OCI-LY7 (cell line): Measurements from ENCODE around the gene DDI1. TPM values are rescaled to one million over a fixed set of nuclear protein-coding genes. Genes with fewer than 3 reads are reported as not detected.
"Not testable (repeated sequence)": the region's sequence is repeated elsewhere in the genome, so short reads cannot be mapped to it uniquely, and the experiment has no call there.

ENCODE experiments used
- BruUV-seq: library from RNA; stranded (reverse); fragments of 400-500 nt; replicated peaks from 2 replicates; lab custom pipeline; 2021; lab: Mats Ljungman, UMichigan
- CTCF ChIA-PET: fragments of 300-600 bp; sonication (Branson Sonifier 250); formaldehyde crosslinking; loops from one replicate; lab custom pipeline; 2022; ENCODE audit warnings: antibody characterized with exemption; ENCODE audit not compliant: unreplicated experiment; lab: Charles Lee
- POLR2A ChIA-PET: fragments of 300-600 bp; sonication (Branson Sonifier 250); formaldehyde crosslinking; loops from one replicate; lab custom pipeline; 2022; ENCODE audit warnings: antibody characterized with exemption; lab: Charles Lee
- DNase-seq: peaks from one replicate; pipeline ENCODE4 v3.0.0-alpha.2; 2015; ENCODE audit warnings: low spot score
- H2AFZ ChIP-seq: fragments of 200-600 bp; sonication (generic), shearing (Covaris generic); 2 replicates; pipeline ENCODE4 v1.6.1; 2014; ENCODE audit warnings: mild to moderate bottlenecking, antibody characterized with exemption, low read length, moderate library complexity
- H3K27ac ChIP-seq: fragments of 200-600 bp; sonication (generic); 2 replicates; pipeline ENCODE4 v1.5.1; 2014; ENCODE audit warnings: mixed run types, low read depth, mild to moderate bottlenecking, moderate library complexity, low read length, inconsistent platforms; ENCODE audit not compliant: poor library complexity, severe bottlenecking
- H3K36me3 ChIP-seq: fragments of 200-600 bp; sonication (generic); 2 replicates; pipeline ENCODE4 v1.6.1; 2014; ENCODE audit warnings: mild to moderate bottlenecking, antibody characterized with exemption, low read length, moderate library complexity, mixed read lengths; ENCODE audit not compliant: insufficient read depth
- H3K4me1 ChIP-seq: fragments of 200-600 bp; sonication (generic); 2 replicates; pipeline ENCODE4 v1.5.1; 2014; ENCODE audit warnings: mild to moderate bottlenecking, low read length; ENCODE audit not compliant: insufficient read depth, poor library complexity, severe bottlenecking
- H3K4me2 ChIP-seq: fragments of 200-600 bp; sonication (generic); 2 replicates; pipeline ENCODE4 v1.6.1; 2014; ENCODE audit warnings: mild to moderate bottlenecking, low read length
- H3K4me3 ChIP-seq: fragments of 200-600 bp; sonication (generic); 2 replicates; pipeline ENCODE4 v1.5.1; 2014; ENCODE audit warnings: mild to moderate bottlenecking, low read depth, low read length; ENCODE audit not compliant: poor library complexity, severe bottlenecking
- H3K79me2 ChIP-seq: fragments of 200-600 bp; sonication (generic); 2 replicates; pipeline ENCODE4 v1.6.1; 2016; ENCODE audit warnings: low read depth, mild to moderate bottlenecking, low read length, moderate library complexity, mixed read lengths; ENCODE audit not compliant: insufficient read depth
- H3K9me2 ChIP-seq: fragments of 200-600 bp; sonication (generic); 2 replicates; pipeline ENCODE4 v1.6.1; 2016; ENCODE audit warnings: mild to moderate bottlenecking, low read length, mixed read lengths; ENCODE audit not compliant: insufficient read depth
- H3K9me3 ChIP-seq: fragments of 200-600 bp; sonication (generic); 2 replicates; pipeline ENCODE4 v1.6.1; 2014; ENCODE audit warnings: mild to moderate bottlenecking, mixed run types, low read length, mixed read lengths
- H4K20me1 ChIP-seq: fragments of 200-600 bp; sonication (generic); 2 replicates; pipeline ENCODE4 v1.6.1; 2014; ENCODE audit warnings: mild to moderate bottlenecking, antibody characterized with exemption, low read length, moderate library complexity, mixed read lengths; ENCODE audit not compliant: insufficient read depth
- EZH2phosphoT487 ChIP-seq: fragments of 200-600 bp; sonication (generic); IDR thresholded peaks from 2 replicates; pipeline ENCODE4 v1.6.1; 2018; ENCODE audit warnings: low read depth, borderline replicate concordance, mild to moderate bottlenecking, mixed run types, antibody characterized with exemption, low read length, moderate library complexity, mixed read lengths
- intact Hi-C: fragments of 100-400 bp; cut with micrococcal nuclease; formaldehyde crosslinking; loops from one replicate; pipeline ENCODE4 v1.10.0; 2022; ENCODE audit not compliant: unreplicated experiment
- total RNA-seq, 2 experiments: library from RNA; depleted of rRNA in 1 of 2; stranded (reverse); fragments of >200 nt in 1 of 2; shearing (Covaris generic) in 1 of 2; gene quantifications; 2 replicates each; pipeline ENCODE4 v1.2.3, GENCODE V29; 2014 to 2022
- TF ChIP-seq, protein P1 (sequence below): fragments of 200-600 bp; sonication (generic); conservative IDR thresholded peaks from 2 replicates; pipeline ENCODE4 v1.5.1; 2014; ENCODE audit warnings: mild to moderate bottlenecking, antibody characterized with exemption, low read length, moderate library complexity, mixed read lengths

Gene DDI1
- total RNA-seq, 2 experiments from 2014 or later = not detected

DNA sequence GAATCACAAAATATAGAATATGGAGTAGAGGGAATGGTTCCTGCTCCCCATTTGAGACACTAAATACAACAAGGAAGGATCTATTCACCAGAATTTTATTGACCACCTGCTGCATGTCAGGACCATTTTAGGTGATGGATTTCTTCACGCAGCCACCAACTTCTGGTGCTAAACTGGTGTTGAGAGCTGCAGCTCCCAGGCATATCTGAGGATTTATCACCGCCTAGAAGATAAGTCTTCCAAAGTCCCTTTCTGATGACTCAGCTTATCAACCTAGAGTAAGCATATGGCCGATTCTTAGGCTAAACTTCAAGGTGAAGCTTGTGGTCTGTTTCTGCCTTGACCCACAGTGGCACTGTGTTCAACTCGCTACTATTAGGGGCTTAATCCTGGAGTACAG is 6.7 kb downstream of the DDI1 start:
- no peak for TF ChIP-seq EZH2phosphoT487
- TF ChIP-seq, protein P1, sequence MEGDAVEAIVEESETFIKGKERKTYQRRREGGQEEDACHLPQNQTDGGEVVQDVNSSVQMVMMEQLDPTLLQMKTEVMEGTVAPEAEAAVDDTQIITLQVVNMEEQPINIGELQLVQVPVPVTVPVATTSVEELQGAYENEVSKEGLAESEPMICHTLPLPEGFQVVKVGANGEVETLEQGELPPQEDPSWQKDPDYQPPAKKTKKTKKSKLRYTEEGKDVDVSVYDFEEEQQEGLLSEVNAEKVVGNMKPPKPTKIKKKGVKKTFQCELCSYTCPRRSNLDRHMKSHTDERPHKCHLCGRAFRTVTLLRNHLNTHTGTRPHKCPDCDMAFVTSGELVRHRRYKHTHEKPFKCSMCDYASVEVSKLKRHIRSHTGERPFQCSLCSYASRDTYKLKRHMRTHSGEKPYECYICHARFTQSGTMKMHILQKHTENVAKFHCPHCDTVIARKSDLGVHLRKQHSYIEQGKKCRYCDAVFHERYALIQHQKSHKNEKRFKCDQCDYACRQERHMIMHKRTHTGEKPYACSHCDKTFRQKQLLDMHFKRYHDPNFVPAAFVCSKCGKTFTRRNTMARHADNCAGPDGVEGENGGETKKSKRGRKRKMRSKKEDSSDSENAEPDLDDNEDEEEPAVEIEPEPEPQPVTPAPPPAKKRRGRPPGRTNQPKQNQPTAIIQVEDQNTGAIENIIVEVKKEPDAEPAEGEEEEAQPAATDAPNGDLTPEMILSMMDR = no peak
- Histone ChIP-seq H4K20me1 (no peaks in the 10 kb centered on the region), H3K36me3 (no peaks in the 10 kb centered on the region), H3K79me2 (no peaks in the 10 kb centered on the region), H2AFZ (no peak overlapping the region), H3K27ac (no peak overlapping the region), H3K4me3 (no peak overlapping the region), H3K4me1 (no peaks in the 10 kb centered on the region), H3K4me2 (no peak overlapping the region), H3K9me3 (no peaks in the 10 kb centered on the region), H3K9me2 (no peaks in the 10 kb centered on the region)
- BruUV-seq = no TSS peak
- DNase-seq = no peak
- ChIA-PET CTCF (no interaction called here), POLR2A (no interaction called here)
- intact Hi-C loops = no loop called here

- no peak overlapping the region for H3K4me3 ChIP-seq
- POLR2A ChIA-PET = interaction anchor here (0.5 to 0.7 kb wide), 2 partner anchors 9 to 96 kb away, joined by 3 to 4 read pairs; no protein-coding TSS in a partner anchor
- no peak overlapping the region for H2AFZ ChIP-seq
- intact Hi-C loops = no loop called here
- no peaks in the 10 kb centered on the region for H4K20me1 ChIP-seq
- DNase-seq = no peak
- H3K4me1 ChIP-seq = no peaks in the 10 kb centered on the region
- no peak for TF ChIP-seq EZH2phosphoT487
- no peaks in the 10 kb centered on the region for H3K36me3 ChIP-seq
- H3K27ac ChIP-seq = no peak overlapping the region
- no peaks in the 10 kb centered on the region for H3K9me3 ChIP-seq
- no peaks in the 10 kb centered on the region for H3K9me2 ChIP-seq
- no TSS peak for BruUV-seq
- no peak overlapping the region for H3K4me2 ChIP-seq
- H3K79me2 ChIP-seq = no peaks in the 10 kb centered on the region
- CTCF ChIA-PET = no interaction called here
Observed at GRCh38 chr11:104043678-104044239, 7.3 kb downstream of the DDI1 start.

DNA sequence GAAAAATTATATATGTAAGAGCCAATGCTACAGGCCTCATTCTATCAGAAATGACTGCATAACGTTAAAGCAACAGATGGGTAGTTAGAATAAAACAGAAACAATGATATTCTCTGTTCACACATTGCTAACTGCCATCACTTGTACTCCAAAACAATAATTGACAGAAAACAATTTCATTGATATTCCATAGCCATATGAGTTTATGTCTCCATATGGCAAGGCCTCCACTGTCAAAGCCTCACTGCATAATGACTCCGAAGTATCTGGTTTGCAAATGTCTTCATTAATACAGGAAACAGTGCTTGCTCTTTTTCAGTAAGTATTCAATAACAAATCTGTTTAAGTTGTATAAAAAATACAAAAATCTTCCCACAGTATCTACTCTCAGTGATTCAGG is 9.9 kb downstream of the DDI1 start:
- no peak overlapping the region for H3K27ac ChIP-seq
- H3K4me2 ChIP-seq = no peak overlapping the region
- CTCF ChIA-PET = no interaction called here
- no peak for DNase-seq
- H3K36me3 ChIP-seq = no peaks in the 10 kb centered on the region
- POLR2A ChIA-PET = no interaction called here
- H3K79me2 ChIP-seq = no peaks in the 10 kb centered on the region
- H3K4me1 ChIP-seq = no peaks in the 10 kb centered on the region
- H4K20me1 ChIP-seq = no peaks in the 10 kb centered on the region
- no peaks in the 10 kb centered on the region for H3K9me3 ChIP-seq
- intact Hi-C loops = no loop called here
- H2AFZ ChIP-seq = no peak overlapping the region
- BruUV-seq = no TSS peak
- H3K4me3 ChIP-seq = no peak overlapping the region
- no peaks in the 10 kb centered on the region for H3K9me2 ChIP-seq
- TF ChIP-seq, protein P1 = no peak
- TF ChIP-seq EZH2phosphoT487 = no peak

- H3K9me2 ChIP-seq, intact Hi-C loops, H3K36me3 ChIP-seq, H3K4me2 ChIP-seq, H3K4me3 ChIP-seq, DNase-seq, H3K79me2 ChIP-seq, POLR2A ChIA-PET, H2AFZ ChIP-seq, CTCF ChIA-PET, H4K20me1 ChIP-seq, H3K9me3 ChIP-seq, BruUV-seq, H3K27ac ChIP-seq, H3K4me1 ChIP-seq: not testable (repeated sequence)
Observed at GRCh38 chr11:104046858-104047257, 10.4 kb downstream of the DDI1 start.
